OCI-LY1 (cell line): Measurements from ENCODE around the gene CFAP74.

Experiments used
- CTCF ChIP-seq: fragments of 200-600 bp; sonication (generic), shearing (Covaris generic); IDR thresholded peaks from 2 replicates; pipeline ENCODE4 v1.5.1; 2017; ENCODE audit warnings: mild to moderate bottlenecking, antibody characterized with exemption, low read length, moderate library complexity, mixed read lengths
- EZH2 ChIP-seq: fragments of 200-600 bp; sonication (generic), shearing (Covaris generic); IDR thresholded peaks from 2 replicates; pipeline ENCODE4 v1.8.0; 2017; ENCODE audit warnings: borderline replicate concordance, mixed run types, mild to moderate bottlenecking, antibody characterized with exemption, low read length, moderate library complexity, mixed read lengths

- TF ChIP-seq CTCF = no peak
- no peak for TF ChIP-seq EZH2
These were observed 109.1 kb downstream of the CFAP74 start for GRCh38 chr1:1894354-1895059.
